Common myeloid progenitor, CD34-positive (primary cell): Measurements from ENCODE around the gene ARFGEF2.
"Not testable (repeated sequence)": the region's sequence is repeated elsewhere in the genome, so short reads cannot be mapped to it uniquely, and the experiment has no call there.

Experiments
- CTCF ChIA-PET: fragments of 350-600 bp; sonication (Branson Sonifier 250); formaldehyde crosslinking; loops from one replicate; lab custom pipeline; 2021; ENCODE audit warnings: antibody characterized with exemption; lab: Charles Lee
- POLR2A ChIA-PET: fragments of 350-600 bp; sonication (Branson Sonifier 250); formaldehyde crosslinking; loops from one replicate; lab custom pipeline; 2021; ENCODE audit warnings: antibody characterized with exemption; lab: Charles Lee
- DNase-seq, 3 donors: peaks; one replicate each; pipeline versions ENCODE4 v3.0.0 to v3.0.0-alpha.2; 2013
- H3K27ac ChIP-seq, 2 experiments: 1 replicate in 1 of 2; 2 replicates in 1 of 2; pipeline ENCODE4 v1.7.0; 2013; ENCODE audit warnings: inconsistent platforms in 2 of 2, low read length in 2 of 2, mild to moderate bottlenecking in 2 of 2, low read depth in 1 of 2, moderate library complexity in 1 of 2; ENCODE audit not compliant: severe bottlenecking in 2 of 2, insufficient read depth in 1 of 2, poor library complexity in 1 of 2
- H3K27me3 ChIP-seq, 5 experiments: replicated peaks in 2 of 5; 1 replicate in 3 of 5; 2 replicates in 2 of 5; pipeline versions ENCODE4 v1.6.1 to v1.7.0; 2013; ENCODE audit warnings: low read length in 4 of 5, mild to moderate bottlenecking in 2 of 5, moderate library complexity in 2 of 5, inconsistent platforms in 1 of 5; ENCODE audit not compliant: insufficient read depth in 5 of 5, control insufficient read depth in 4 of 5
- H3K36me3 ChIP-seq, 4 experiments: 1 replicate in 2 of 4; 2 replicates in 2 of 4; pipeline versions ENCODE4 v1.6.1 to v1.7.0; 2013; ENCODE audit warnings: low read length in 3 of 4, control low read depth in 1 of 4, mild to moderate bottlenecking in 1 of 4; ENCODE audit not compliant: control insufficient read depth in 4 of 4, insufficient read depth in 4 of 4
- H3K4me1 ChIP-seq, 4 experiments: 1 replicate in 3 of 4; 2 replicates in 1 of 4; pipeline versions ENCODE4 v1.6.1 to v1.7.1; 2013; ENCODE audit warnings: low read length in 3 of 4, mild to moderate bottlenecking in 3 of 4, control low read depth in 1 of 4, inconsistent platforms in 1 of 4, moderate library complexity in 1 of 4; ENCODE audit not compliant: control insufficient read depth in 4 of 4, insufficient read depth in 4 of 4; ENCODE audit errors: control extremely low read depth in 1 of 4
- H3K4me3 ChIP-seq, 7 experiments: 1 replicate in 4 of 7; 2 replicates in 3 of 7; pipeline versions ENCODE4 v1.5.1 to v1.7.0; 2013; ENCODE audit warnings: mild to moderate bottlenecking in 7 of 7, low read length in 6 of 7, moderate library complexity in 6 of 7, inconsistent platforms in 2 of 7, low read depth in 2 of 7, control low read depth in 1 of 7; ENCODE audit not compliant: insufficient read depth in 4 of 7, control insufficient read depth in 1 of 7; ENCODE audit errors: extremely low read depth in 1 of 7
- H3K9me3 ChIP-seq, 5 experiments: 1 replicate in 4 of 5; 2 replicates in 1 of 5; pipeline versions ENCODE4 v1.6.1 to v1.7.1; 2013; ENCODE audit warnings: low read length in 4 of 5, mild to moderate bottlenecking in 2 of 5, inconsistent platforms in 1 of 5, low read depth in 1 of 5, moderate library complexity in 1 of 5; ENCODE audit not compliant: control insufficient read depth in 4 of 5, insufficient read depth in 2 of 5; ENCODE audit errors: control extremely low read depth in 1 of 5
- WGBS: methylation state at CpG from one replicate; pipeline ENCODE4 v1.1.5; 2013; ENCODE audit not compliant: insufficient coverage; 5-methylcytosine and 5-hydroxymethylcytosine counted together

The ARFGEF2 gene

DNA sequence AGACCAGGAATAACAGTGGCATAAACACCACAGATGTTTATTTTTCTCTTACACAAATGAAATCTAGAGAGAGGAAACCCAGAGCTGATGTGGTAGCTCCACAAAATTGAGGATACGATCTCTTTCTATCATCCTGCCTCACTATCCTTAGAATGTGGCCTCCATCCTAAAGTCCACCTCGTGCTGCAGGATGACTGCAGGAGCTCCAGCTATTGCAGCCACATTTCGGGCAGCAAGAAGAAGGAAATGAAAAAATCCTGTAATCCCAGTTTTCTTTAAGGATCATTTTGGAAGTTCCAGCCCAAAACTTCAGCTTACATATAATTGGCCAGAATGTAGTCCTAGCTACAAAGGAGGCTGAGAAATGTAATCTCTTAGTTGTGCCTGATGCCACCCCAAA, 41.2 kb upstream of the ARFGEF2 start:
- 90% methylated on average over 2 of the region's 3 CpGs for WGBS
- CTCF ChIA-PET, result interaction anchor here (1.6 kb wide), 1 partner anchor 12 kb away, joined by 4 read pairs; no protein-coding TSS in a partner anchor

DNA sequence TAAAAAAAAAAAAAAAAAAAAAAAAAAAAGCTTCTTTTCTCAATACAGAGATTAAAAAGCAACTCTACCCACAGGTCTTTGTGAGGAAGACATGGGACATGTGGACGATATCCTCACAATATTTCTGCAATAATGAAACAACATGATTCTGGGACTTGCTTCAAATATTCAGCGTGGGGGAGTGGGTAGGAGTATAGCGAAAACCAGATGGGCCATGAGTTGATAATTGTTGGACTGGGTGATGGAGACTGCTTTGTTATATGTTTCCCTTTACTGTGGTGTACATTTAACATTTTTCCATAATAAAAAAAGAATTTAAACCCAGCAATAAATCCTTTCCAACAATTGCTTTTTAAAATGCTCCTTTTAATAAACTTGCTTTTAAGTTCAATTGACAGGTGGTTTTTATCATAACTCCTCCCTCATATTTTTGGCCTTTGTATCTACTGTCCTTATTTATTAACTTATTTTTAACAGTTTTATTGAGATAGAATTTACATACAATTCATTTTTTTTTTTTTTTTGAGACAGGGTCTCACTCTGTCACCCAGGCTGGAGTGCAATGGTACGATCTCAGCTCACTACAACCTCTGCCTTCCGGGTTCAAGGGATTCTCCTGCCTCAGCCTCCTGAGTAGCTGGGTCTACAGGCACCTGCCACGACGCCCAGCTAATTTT, 40.4 kb upstream of the ARFGEF2 start:
- Histone ChIP-seq H3K9me3 (no peaks in the 10 kb centered on the region), H3K4me1 (peaks cover 6 to 10% (median 8%) of the 10 kb centered on the region in 4 experiments), H3K27me3 (no peaks in the 10 kb centered on the region), H3K27ac (no peak overlapping the region), H3K36me3 (no peaks in the 10 kb centered on the region), H3K4me3 (no peak overlapping the region)
- DNase-seq, result no peak
- ChIA-PET POLR2A (no interaction called here), CTCF (interaction anchor here (1.6 kb wide), 1 partner anchor 13 kb away, joined by 4 read pairs; no protein-coding TSS in a partner anchor)
- 100% methylated on average over 4 of the region's 7 CpGs for WGBS

More for the DNA sequence above, 41.2 kb upstream of the ARFGEF2 start:
- Histone ChIP-seq H3K27ac (no peak overlapping the region), H3K9me3 (no peaks in the 10 kb centered on the region), H3K27me3 (no peaks in the 10 kb centered on the region), H3K4me3 (no peak overlapping the region), H3K4me1 (peaks cover 7 to 17% (median 14%) of the 10 kb centered on the region in 4 experiments), H3K36me3 (no peaks in the 10 kb centered on the region)
- no peak for DNase-seq
- POLR2A ChIA-PET, result interaction anchor here (0.6 kb wide), 1 partner anchor 9 kb away, joined by 5 read pairs; no protein-coding TSS in a partner anchor

DNA sequence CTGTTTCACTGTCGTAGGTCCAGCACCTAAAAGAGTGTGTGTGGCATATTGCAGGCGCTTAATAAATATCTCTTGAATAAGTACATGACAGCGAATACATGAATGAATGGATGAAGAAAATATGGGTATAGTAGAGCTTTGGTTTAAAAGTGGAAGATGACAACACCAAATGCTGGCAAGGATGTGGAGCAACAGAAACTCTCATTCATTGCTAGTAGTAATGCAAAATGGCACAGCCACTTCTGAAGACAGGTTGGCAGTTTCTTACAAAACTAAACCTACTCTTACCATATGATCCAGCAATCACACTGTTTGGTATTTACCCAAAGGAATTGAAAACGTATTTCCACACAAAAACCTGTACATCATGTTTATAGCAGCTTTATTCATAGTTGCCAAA, 36.3 kb upstream of the ARFGEF2 start:
- no peaks in the 10 kb centered on the region for H3K36me3 ChIP-seq
- 87% methylated on average over 3 of the region's 4 CpGs for WGBS
- H3K27ac ChIP-seq, result no peak overlapping the region
- no peak overlapping the region for H3K4me3 ChIP-seq
- no peaks in the 10 kb centered on the region for H3K27me3 ChIP-seq
- ChIA-PET POLR2A (no interaction called here), CTCF (no interaction called here)
- DNase-seq, result no peak
- peaks cover 0 to 9% (median 0%) of the 10 kb centered on the region in 4 experiments for H3K4me1 ChIP-seq
- H3K9me3 ChIP-seq, result no peaks in the 10 kb centered on the region

DNA sequence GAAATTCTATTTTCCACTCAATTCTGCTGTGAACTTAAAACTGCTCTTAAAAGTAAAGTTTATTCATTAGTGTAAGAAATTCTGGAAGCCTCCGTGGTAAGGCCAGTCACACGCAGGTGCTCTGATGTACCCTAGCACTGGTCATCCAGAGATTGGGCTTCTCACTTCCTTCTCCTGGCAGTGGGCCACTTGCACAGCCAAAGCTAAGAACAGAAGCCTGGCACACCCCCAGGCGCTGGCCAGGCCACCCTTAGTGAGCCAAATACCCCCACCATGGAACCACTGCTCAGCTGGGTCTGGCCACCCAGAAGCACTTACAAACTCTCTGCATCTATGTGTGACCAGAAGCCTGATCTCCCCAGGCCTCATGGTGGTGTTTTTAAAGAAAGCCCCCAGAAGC, 35.3 kb upstream of the ARFGEF2 start:
- Histone ChIP-seq H3K36me3 (no peaks in the 10 kb centered on the region), H3K27me3 (no peaks in the 10 kb centered on the region), H3K4me3 (no peak overlapping the region), H3K4me1 (peaks cover 0 to 9% (median 0%) of the 10 kb centered on the region in 4 experiments), H3K9me3 (no peaks in the 10 kb centered on the region), H3K27ac (no peak overlapping the region)
- ChIA-PET POLR2A (no interaction called here), CTCF (interaction anchor here (1.3 to 2.5 kb wide), 3 partner anchors 10 to 18 kb away, joined by 4 to 5 read pairs (median 5); no protein-coding TSS in a partner anchor)
- 88% methylated on average over 3 of the region's 3 CpGs for WGBS
- no peak for DNase-seq

DNA sequence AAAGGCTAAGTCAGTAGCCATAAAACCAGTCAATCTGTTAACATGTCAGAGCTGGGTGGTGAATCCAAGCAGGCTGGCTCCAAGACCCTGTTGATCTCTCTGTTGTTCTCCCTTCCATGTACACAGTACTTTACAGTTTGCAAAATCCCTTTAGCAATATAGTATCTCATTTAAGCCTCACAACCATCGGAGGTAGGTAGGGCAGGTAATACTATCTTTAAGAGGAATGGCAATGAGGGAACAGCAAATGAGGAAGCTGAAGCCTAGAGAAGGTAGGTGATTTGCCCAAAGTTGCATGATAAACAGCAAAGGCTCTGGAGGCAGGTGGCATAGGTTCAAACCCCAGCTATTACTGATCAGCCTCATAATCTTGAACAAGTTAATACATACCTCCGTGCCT, 34.7 kb upstream of the ARFGEF2 start:
- no CpG with 5 or more reads among the region's 2 CpGs for WGBS
- Histone ChIP-seq H3K36me3 (no peaks in the 10 kb centered on the region), H3K4me1 (peaks cover 0 to 9% (median 0%) of the 10 kb centered on the region in 4 experiments), H3K27ac (no peak overlapping the region), H3K9me3 (no peaks in the 10 kb centered on the region), H3K27me3 (no peaks in the 10 kb centered on the region), H3K4me3 (no peak overlapping the region)
- ChIA-PET CTCF (interaction anchor here (0.8 to 2.5 kb wide), 4 partner anchors 9 to 161 kb away, joined by 3 to 5 read pairs (median 4); no protein-coding TSS in a partner anchor), POLR2A (no interaction called here)
- DNase-seq, result no peak

DNA sequence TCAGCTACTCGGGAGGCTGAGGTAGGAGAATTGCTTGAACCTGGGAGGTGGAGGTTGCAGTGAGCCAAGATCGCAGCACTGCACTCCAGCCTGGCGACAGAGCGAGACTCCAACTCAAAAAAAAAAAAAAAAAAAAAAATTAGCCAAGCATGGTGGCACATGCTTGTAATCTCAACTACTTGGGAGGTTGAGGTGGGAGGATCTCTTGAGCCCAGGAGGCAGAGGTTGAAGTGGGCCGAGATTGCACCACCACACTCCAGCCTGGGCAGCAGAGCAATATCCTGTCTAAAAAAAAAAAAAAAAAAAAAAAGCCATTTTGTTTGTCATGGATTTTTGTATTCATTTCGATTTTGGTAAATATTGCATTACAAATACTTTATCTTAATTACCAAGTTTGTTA, 33.0 kb upstream of the ARFGEF2 start:
- DNase-seq, H3K27me3 ChIP-seq, H3K36me3 ChIP-seq, H3K4me1 ChIP-seq, H3K4me3 ChIP-seq, H3K9me3 ChIP-seq, POLR2A ChIA-PET, H3K27ac ChIP-seq: not testable (repeated sequence)
- CTCF ChIA-PET, result interaction anchor here (2.5 kb wide), 1 partner anchor 13 kb away, joined by 5 read pairs; no protein-coding TSS in a partner anchor
- 100% methylated on average over 1 of the region's 6 CpGs for WGBS

DNA sequence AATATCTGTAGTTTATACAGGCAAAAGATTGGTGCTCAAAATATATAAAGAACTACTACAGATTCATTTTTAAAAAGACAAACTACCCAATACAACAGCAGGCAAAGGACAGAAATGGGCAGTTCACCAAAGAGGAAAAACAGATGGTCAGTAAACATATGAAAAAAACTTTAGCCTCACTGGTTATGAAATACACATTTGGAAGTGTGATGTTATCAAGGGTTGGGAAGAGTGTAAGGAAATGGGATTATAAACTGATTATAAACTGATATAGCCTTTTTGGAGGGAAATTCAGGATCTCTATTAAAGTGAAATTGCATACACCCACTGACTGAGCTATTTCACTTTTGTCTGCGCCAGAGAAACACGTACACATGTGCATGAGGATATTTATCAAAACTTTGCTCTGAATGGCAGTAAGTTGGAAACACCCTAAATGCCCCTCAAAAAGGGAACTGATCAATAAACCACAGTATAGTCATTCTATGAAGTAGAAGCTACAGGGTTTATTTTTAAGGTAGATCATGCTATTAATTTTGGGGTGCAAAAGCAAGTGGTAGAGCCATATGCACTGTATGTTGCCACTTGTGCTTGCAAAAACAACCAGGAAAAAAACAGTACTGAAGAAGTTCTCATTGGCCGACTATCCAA, 32.2 kb upstream of the ARFGEF2 start:
- POLR2A ChIA-PET, result interaction anchor here (0.7 kb wide), 1 partner anchor 9 kb away, joined by 5 read pairs; no protein-coding TSS in a partner anchor
- Histone ChIP-seq H3K36me3 (no peaks in the 10 kb centered on the region), H3K27ac (no peak overlapping the region), H3K27me3 (no peaks in the 10 kb centered on the region), H3K4me3 (no peak overlapping the region), H3K4me1 (peaks cover 0 to 9% (median 0%) of the 10 kb centered on the region in 4 experiments), H3K9me3 (peaks cover 0 to 3% (median 0%) of the 10 kb centered on the region in 5 experiments)
- DNase-seq, result no peak
- WGBS, result 92% methylated on average over 1 of the region's 3 CpGs
- CTCF ChIA-PET, result no interaction called here
